Keratinocyte (primary cell): ENCODE results near the gene TPCN2.

Experiments
- EZH2 ChIP-seq: IDR thresholded peaks from one replicate; pipeline ENCODE4 v1.6.1; 2012; ENCODE audit warnings: inconsistent platforms, mild to moderate bottlenecking, low read length, moderate library complexity
- TF ChIP-seq, protein P1 (sequence below), 3 experiments: IDR thresholded peaks in 1 of 3; conservative IDR thresholded peaks in 1 of 3; optimal IDR thresholded peaks in 1 of 3; 2 replicates in 2 of 3; 3 replicates in 1 of 3; pipeline versions ENCODE3 to v1.5.1; 2011; ENCODE audit warnings: low read length in 3 of 3, mild to moderate bottlenecking in 3 of 3, moderate library complexity in 2 of 3, control low read depth in 1 of 3, inconsistent platforms in 1 of 3; ENCODE audit not compliant: insufficient read depth in 2 of 3; ENCODE audit errors: extremely low read depth in 1 of 3

DNA sequence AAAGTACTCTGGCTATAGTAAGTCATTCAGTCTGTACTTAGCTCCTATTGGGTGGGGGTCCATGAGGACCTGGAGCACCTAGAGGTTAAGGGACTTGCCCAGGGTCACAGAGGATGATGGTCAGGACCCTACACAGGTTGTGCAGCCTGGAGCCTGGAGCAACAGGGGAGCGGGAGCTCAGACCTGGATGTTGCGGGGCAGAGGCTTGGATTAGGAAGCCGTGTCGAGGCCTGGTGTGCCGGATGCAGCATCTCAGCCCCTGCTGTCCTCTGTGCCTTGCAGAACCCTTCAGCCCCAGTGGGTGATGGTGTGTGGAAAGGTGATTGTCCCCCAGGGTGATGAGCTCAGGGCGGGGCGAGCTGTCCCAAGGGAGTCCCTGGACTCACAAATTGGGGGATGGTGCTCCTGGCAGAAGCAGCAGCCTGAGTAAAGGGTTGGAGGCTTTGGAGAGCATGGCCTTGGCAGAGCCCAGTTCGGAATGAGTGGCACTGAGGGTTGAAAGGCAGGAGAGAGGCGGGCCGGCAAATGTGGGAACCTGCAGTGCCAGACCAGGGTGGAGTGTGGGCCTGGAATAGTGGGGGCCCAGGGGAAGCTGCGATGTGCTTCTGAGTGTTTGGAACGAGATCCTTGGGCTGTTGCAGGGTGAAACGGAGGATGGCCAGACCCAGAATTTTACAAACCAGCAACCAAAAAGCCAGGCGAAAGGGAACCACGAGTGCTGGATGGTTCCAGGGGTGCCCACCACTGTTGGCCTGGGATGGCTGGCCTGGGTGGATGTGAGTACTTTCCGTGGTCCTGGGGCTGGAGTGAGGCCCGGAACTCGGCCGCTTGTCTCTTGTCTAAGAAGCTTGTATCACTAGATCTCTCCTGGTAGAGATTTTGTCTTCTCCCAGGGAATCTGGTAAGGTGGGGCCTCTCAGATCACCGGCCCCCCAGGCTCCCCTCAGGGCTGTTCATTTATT, 2.9 kb downstream of the TPCN2 start:
- TF ChIP-seq, protein P1, sequence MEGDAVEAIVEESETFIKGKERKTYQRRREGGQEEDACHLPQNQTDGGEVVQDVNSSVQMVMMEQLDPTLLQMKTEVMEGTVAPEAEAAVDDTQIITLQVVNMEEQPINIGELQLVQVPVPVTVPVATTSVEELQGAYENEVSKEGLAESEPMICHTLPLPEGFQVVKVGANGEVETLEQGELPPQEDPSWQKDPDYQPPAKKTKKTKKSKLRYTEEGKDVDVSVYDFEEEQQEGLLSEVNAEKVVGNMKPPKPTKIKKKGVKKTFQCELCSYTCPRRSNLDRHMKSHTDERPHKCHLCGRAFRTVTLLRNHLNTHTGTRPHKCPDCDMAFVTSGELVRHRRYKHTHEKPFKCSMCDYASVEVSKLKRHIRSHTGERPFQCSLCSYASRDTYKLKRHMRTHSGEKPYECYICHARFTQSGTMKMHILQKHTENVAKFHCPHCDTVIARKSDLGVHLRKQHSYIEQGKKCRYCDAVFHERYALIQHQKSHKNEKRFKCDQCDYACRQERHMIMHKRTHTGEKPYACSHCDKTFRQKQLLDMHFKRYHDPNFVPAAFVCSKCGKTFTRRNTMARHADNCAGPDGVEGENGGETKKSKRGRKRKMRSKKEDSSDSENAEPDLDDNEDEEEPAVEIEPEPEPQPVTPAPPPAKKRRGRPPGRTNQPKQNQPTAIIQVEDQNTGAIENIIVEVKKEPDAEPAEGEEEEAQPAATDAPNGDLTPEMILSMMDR (optimal IDR thresholded peaks at IDR 0.05 in 1 of 3, IDR thresholded peaks at IDR 0.05 in 1 of 3, conservative IDR thresholded peaks at IDR 0.05 in 1 of 3; ENCODE audit: extremely low read depth in 1 of 3, insufficient read depth in 2 of 3, low read length in 3 of 3) = no peak
- no peak for TF ChIP-seq EZH2
